Gastroesophageal sphincter (tissue), 3 donors: ENCODE results near the gene TRPM5.

Experiments
- CTCF ChIP-seq, 4 experiments: fragments of 200-600 bp in 2 of 4; fragments of 450-650 bp in 2 of 4; sonication (generic) in 1 of 4; IDR thresholded peaks; one replicate each; pipeline ENCODE4 v1.5.1; 2017 to 2019; ENCODE audit warnings: antibody characterized with exemption in 4 of 4, mild to moderate bottlenecking in 2 of 4, moderate library complexity in 2 of 4
- EP300 ChIP-seq: sonication (generic); formaldehyde crosslinking; IDR thresholded peaks from one replicate; pipeline ENCODE4 v1.6.1; 2017; ENCODE audit warnings: antibody characterized with exemption, mild to moderate bottlenecking
- POLR2A ChIP-seq, 2 donors: fragments of 450-650 bp; IDR thresholded peaks; one replicate each; pipeline ENCODE4 v1.6.1; 2017; ENCODE audit warnings: antibody characterized with exemption in 2 of 2, mild to moderate bottlenecking in 2 of 2, moderate library complexity in 1 of 2
- POLR2AphosphoS5 ChIP-seq: sonication (generic); formaldehyde crosslinking; IDR thresholded peaks from one replicate; pipeline ENCODE4 v1.6.1; 2017; ENCODE audit warnings: antibody characterized with exemption

GRCh38 chr11:2436013-2436520 is 8.2 kb downstream of the TRPM5 start:
- TF ChIP-seq POLR2AphosphoS5 (no peak), POLR2A (IDR thresholded peaks at IDR 0.05) (no peak), CTCF (IDR thresholded peaks at IDR 0.05) (no peak), EP300 (no peak)
